K562 (cell line): ENCODE results near the gene PAQR4. TPM values are rescaled to one million over a fixed set of nuclear protein-coding genes. Genes with fewer than 3 reads are reported as not detected.

ENCODE experiments used
- ATAC-seq: fragments of 200-7000 bp; cut with Tn5 transposase; 3 replicates; pipeline ENCODE4 v1.9.1; 2020; ENCODE audit warnings: moderate library complexity
- BruUV-seq: library from RNA; stranded (reverse); fragments of 400-500 nt; replicated peaks from 2 replicates; lab custom pipeline; 2021; lab: Mats Ljungman, UMichigan
- CTCF ChIA-PET: fragments of 300-600 bp; formaldehyde crosslinking; extraction: SDS; loops from one replicate; lab custom pipeline; 2021; ENCODE audit warnings: low intra/inter-chr PET ratio; lab: Yijun Ruan, JAX
- POLR2A ChIA-PET: fragments of 300-600, 350-650 bp; sonication (Branson Sonifier 250); formaldehyde crosslinking; extraction: SDS; loops from one replicate; lab custom pipeline; 2021; ENCODE audit warnings: antibody characterized with exemption, inconsistent platforms; lab: Yijun Ruan, JAX
- DNase-seq, 4 experiments: peaks; one replicate each; pipeline versions ENCODE4 v3.0.0 to v3.0.0-alpha.2; 2011 to 2018; ENCODE audit warnings: low spot score in 3 of 4, mixed read lengths in 3 of 4; ENCODE audit errors: extremely low read depth in 1 of 4
- FAIRE-seq: peaks from 2 replicates; lab custom pipeline; 2011; peaks lifted over from hg19 to GRCh38; lab: Jason Lieb, UNC
- H2AFZ ChIP-seq: 2 replicates; pipeline ENCODE4 v1.6.0; 2011; ENCODE audit warnings: low read depth, low read length, control low read depth, inconsistent platforms
- H3K27ac ChIP-seq: fragments of 200-600 bp; 3 replicates; pipeline ENCODE4 v1.8.0; 2011; ENCODE audit warnings: low read depth, mild to moderate bottlenecking, control low read depth, inconsistent platforms, low read length, moderate library complexity, mixed read lengths; ENCODE audit errors: extremely low read depth
- H3K27me3 ChIP-seq, 2 experiments: fragments of 300-600 bp in 1 of 2; 2 replicates in 1 of 2; 3 replicates in 1 of 2; pipeline versions ENCODE4 v1.6.0 to v1.8.0; 2011; ENCODE audit warnings: inconsistent platforms in 2 of 2, low read length in 2 of 2, mild to moderate bottlenecking in 1 of 2, mixed read lengths in 1 of 2, moderate library complexity in 1 of 2; ENCODE audit not compliant: control insufficient read depth in 2 of 2, insufficient read depth in 2 of 2
- H3K36me3 ChIP-seq: fragments of 300-600 bp; 3 replicates; pipeline ENCODE4 v1.8.0; 2011; ENCODE audit warnings: mild to moderate bottlenecking, low read length, inconsistent platforms; ENCODE audit not compliant: control insufficient read depth, insufficient read depth
- H3K4me1 ChIP-seq, 2 experiments: fragments of 200-600 bp in 1 of 2; replicated peaks in 1 of 2; 2 replicates in 1 of 2; 3 replicates in 1 of 2; pipeline versions ENCODE4 v1.5.1 to v1.8.0; 2011; ENCODE audit warnings: inconsistent platforms in 2 of 2, low read length in 2 of 2, mild to moderate bottlenecking in 1 of 2, mixed read lengths in 1 of 2, moderate library complexity in 1 of 2; ENCODE audit not compliant: control insufficient read depth in 2 of 2, insufficient read depth in 2 of 2
- H3K4me2 ChIP-seq: 2 replicates; pipeline ENCODE4 v1.6.1; 2011; ENCODE audit warnings: low read length, control low read depth, inconsistent platforms, mixed read lengths; ENCODE audit not compliant: insufficient read depth
- H3K4me3 ChIP-seq: fragments of 200-600 bp; sonication (generic), shearing (Covaris generic); 2 replicates; pipeline ENCODE4 v1.5.1; 2016; ENCODE audit warnings: control low read depth, inconsistent platforms
- H3K79me2 ChIP-seq: fragments of 200-600 bp; 3 replicates; pipeline ENCODE4 v1.8.0; 2011; ENCODE audit warnings: low read length, inconsistent platforms; ENCODE audit not compliant: control insufficient read depth, insufficient read depth
- H3K9ac ChIP-seq, 2 experiments: 2 replicates each; pipeline versions ENCODE4 v1.6.0 to v1.6.1; 2011; ENCODE audit warnings: low read depth in 2 of 2, low read length in 2 of 2, control low read depth in 1 of 2, inconsistent platforms in 1 of 2, mild to moderate bottlenecking in 1 of 2, mixed read lengths in 1 of 2; ENCODE audit not compliant: insufficient read depth in 1 of 2
- H3K9me1 ChIP-seq: one replicate; pipeline ENCODE4 v1.6.0; 2011; ENCODE audit warnings: inconsistent platforms, mild to moderate bottlenecking, low read length, moderate library complexity; ENCODE audit not compliant: control insufficient read depth, insufficient read depth
- H3K9me3 ChIP-seq: replicated peaks from 2 replicates; pipeline ENCODE4 v1.5.1; 2011; ENCODE audit warnings: low read depth, low read length, inconsistent platforms; ENCODE audit not compliant: control insufficient read depth, insufficient read depth
- H4K20me1 ChIP-seq: replicated peaks from 2 replicates; pipeline ENCODE4 v1.6.1; 2011; ENCODE audit warnings: low read length, inconsistent platforms, mixed read lengths; ENCODE audit not compliant: control insufficient read depth, insufficient read depth
- CEBPB ChIP-seq: fragments of 450-650 bp; IDR thresholded peaks from 2 replicates; pipeline ENCODE4 v1.6.1; 2016; ENCODE audit warnings: missing genetic modification characterization, missing compliant biosample characterization
- CREB5 ChIP-seq: fragments of 250-450 bp; sonication (Bioruptor Pico); IDR thresholded peaks from 2 replicates; pipeline ENCODE4 v1.5.0; 2020; ENCODE audit warnings: mild to moderate bottlenecking
- CUX1 ChIP-seq: fragments of 200-800 bp; sonication (Bioruptor generic); IDR thresholded peaks from 2 replicates; pipeline ENCODE4 v1.6.1; 2016; ENCODE audit warnings: missing genetic modification characterization, missing compliant biosample characterization
- LARP7 ChIP-seq: fragments of 450-650 bp; IDR thresholded peaks from 2 replicates; pipeline ENCODE4 v1.6.1; 2016
- NR2F6 ChIP-seq: fragments of 450-650 bp; formaldehyde crosslinking; IDR thresholded peaks from 2 replicates; pipeline ENCODE4 v1.4.0; 2020; ENCODE audit warnings: mild to moderate bottlenecking
- SNIP1 ChIP-seq: fragments of 450-650 bp; IDR thresholded peaks from 2 replicates; pipeline ENCODE4 v1.7.1; 2017; ENCODE audit warnings: low read depth, mild to moderate bottlenecking
- TCF15 ChIP-seq: fragments of 250-450 bp; sonication (Bioruptor Pico); IDR thresholded peaks from 2 replicates; pipeline ENCODE4 v1.8.0; 2022; ENCODE audit warnings: moderate library complexity, mild to moderate bottlenecking, inconsistent platforms
- WGBS: fragments of 100-300 bp; shearing (Covaris generic); methylation state at CpG from one replicate; pipeline ENCODE4 v1.1.6; 2016; ENCODE audit warnings: low coverage, mixed read lengths; ENCODE audit not compliant: insufficient coverage; ENCODE audit errors: missing lambda C conversion rate; 5-methylcytosine and 5-hydroxymethylcytosine counted together
- in situ Hi-C: fragments of 300-500 bp; cut with MboI; formaldehyde crosslinking; loops from 4 replicates; pipeline ENCODE4 v1.15.0; 2018; ENCODE audit warnings: inconsistent platforms, mixed read lengths
- intact Hi-C: fragments of 100-400 bp; cut with micrococcal nuclease; formaldehyde crosslinking; loops from 2 replicates; pipeline ENCODE4 v1.14.2; 2022
- polyA plus RNA-seq, 8 experiments: library from polyadenylated mRNA; depleted of rRNA in 4 of 8; stranded (reverse) in 5 of 8; unstranded in 3 of 8; fragments of >200 nt; fragmentation: Nextera tagmentation in 2 of 8; fragmentation: Illumina TruSeq in 1 of 8; extraction: Ambion mirVana in 2 of 8; extraction: Trizol in 1 of 8; gene quantifications; 2 replicates each; pipeline versions ENCODE4 v1.2.1 to v1.2.3, GENCODE V29; 2011 to 2014; ENCODE audit warnings: inconsistent platforms in 1 of 8, missing spikeins in 1 of 8
- total RNA-seq, 7 experiments: library from RNA; depleted of rRNA in 6 of 7; stranded (reverse); fragments of >200 nt in 6 of 7; fragmentation: Illumina TruSeq in 2 of 7; extraction: Trizol in 2 of 7; gene quantifications; 2 replicates each; pipeline versions ENCODE4 v1.2.1 to v1.2.3, GENCODE V29; 2011 to 2021; ENCODE audit warnings: low replicate concordance in 1 of 7

Gene PAQR4
- total and polyA plus RNA-seq, 9 of the 15 experiments (the other 6 are each of a cell fraction or from before 2014, with no cell fraction given) = 0.62 to 40.4 (median 19.5) TPM

GRCh38 chr16:3013998-3014690, 45.0 kb downstream of the PAQR4 start:
- DNase-seq (no peak), ATAC-seq (no peak), FAIRE-seq (no peak)
- Histone ChIP-seq H3K9ac (peak overlapping the region in 1 of 2 experiments; percentile 73; a peak in 2 of 4 replicates), H3K27me3 (no peaks in the 10 kb centered on the region), H4K20me1 (no peaks in the 10 kb centered on the region), H3K4me2 (no peak overlapping the region), H3K79me2 (no peaks in the 10 kb centered on the region), H3K27ac (no peak overlapping the region), H3K4me1 (peaks cover 29 to 82% of the 10 kb centered on the region in 2 experiments), H3K9me3 (no peaks in the 10 kb centered on the region), H2AFZ (no peak overlapping the region), H3K9me1 (peaks cover 3% of the 10 kb centered on the region), H3K36me3 (no peaks in the 10 kb centered on the region), H3K4me3 (no peak overlapping the region)
- no peak for TF ChIP-seq CEBPB (tag)
- TF ChIP-seq LARP7 = no peak
- TF ChIP-seq CUX1 (CRISPR knock-in tag) = no peak
- no peak for TF ChIP-seq CREB5 (CRISPR knock-in tag)
- no peak for TF ChIP-seq NR2F6 (CRISPR knock-in tag)
- no peak for TF ChIP-seq TCF15 (CRISPR knock-in tag)
- no peak for TF ChIP-seq SNIP1
- POLR2A ChIA-PET = interaction anchor here (0.6 to 0.9 kb wide), 3 partner anchors 9 to 129 kb away, joined by 3 read pairs; no protein-coding TSS in a partner anchor
- CTCF ChIA-PET = no interaction called here
- BruUV-seq = no TSS peak
- intact Hi-C loops (no loop called here), in situ Hi-C loops (no loop called here)
- WGBS = 71% methylated on average over 11 of the region's 12 CpGs
